Activated CD4-positive, alpha-beta T cell treated with anti-CD3 and anti-CD28 coated beads, Interleukin-2, amount 50 U/mL, for 48 hours (primary cell): ENCODE results near the gene BAIAP2L2.
"Not testable (repeated sequence)": the region's sequence is repeated elsewhere in the genome, so short reads cannot be mapped to it uniquely, and the experiment has no call there.

ENCODE experiments used
- DNase-seq, 2 experiments: peaks; one replicate each; pipeline ENCODE4 v3.0.0-alpha.2; 2020

BAIAP2L2 gene

DNA sequence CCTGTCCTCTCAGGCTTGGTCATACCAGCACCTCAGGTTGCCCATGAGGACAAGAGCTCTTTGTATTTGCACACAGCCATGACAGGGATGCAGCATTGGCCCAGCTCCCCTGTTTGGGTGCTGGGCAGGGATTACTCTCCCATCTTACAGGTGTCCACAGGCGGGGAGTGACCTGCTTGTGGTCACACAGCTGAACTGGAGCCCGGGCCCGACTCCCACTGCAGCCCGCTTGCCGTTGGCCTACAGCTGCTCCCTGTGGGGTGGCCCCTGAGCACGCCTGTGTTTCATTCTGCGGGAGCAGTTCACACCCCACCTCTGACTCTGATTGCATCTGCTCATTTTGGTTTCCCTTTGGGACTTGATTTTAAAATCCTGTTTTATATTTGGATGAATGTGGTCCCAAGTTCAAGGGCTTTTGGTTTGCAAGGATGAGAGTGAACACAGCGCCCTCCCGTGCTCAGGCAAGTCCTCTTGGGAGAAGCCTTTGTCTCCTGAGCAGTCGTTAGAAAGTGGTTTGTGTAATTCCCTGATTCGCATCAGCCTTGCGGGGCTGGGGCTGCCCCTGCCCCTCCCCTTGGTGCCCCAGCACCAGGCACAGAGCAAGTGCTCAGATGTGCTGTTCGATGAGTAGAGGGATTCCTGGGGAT is 44.0 kb downstream of the BAIAP2L2 start:
- no peak for DNase-seq

GRCh38 chr22:38065539-38065938 is 44.9 kb downstream of the BAIAP2L2 start:
- DNase-seq: no peak

DNA sequence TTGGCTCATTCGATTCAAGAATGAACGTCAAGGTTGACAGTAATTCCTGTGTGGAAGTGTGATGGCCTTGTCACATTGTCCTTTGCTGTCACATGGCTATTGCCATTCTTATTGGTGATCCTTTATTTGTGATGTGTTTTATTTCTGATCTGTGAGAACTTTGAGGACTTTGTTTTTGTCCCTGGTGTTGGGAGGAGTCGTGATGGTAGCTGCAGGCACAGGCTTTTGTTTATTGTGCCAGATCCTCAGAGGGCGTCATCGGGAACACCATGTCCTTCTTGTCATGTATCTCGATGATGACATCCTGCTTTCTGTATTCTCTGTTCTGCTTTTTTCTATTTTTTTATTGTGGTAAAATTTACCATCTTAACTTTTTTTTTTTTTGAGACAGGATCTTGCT is 47.7 kb downstream of the BAIAP2L2 start:
- no peak for DNase-seq

- peak; percentile 85 to 87 for DNase-seq
Observed at GRCh38 chr22:38056969-38057891, 53.3 kb downstream of the BAIAP2L2 start, which contains the start of gene PICK1. PICK1 (plus strand) TSS chr22:38057404; CDS start chr22:38057810, 406 bp downstream.

- DNase-seq: peak; percentile 73 to 80
Observed at GRCh38 chr22:38051900-38052862, 58.3 kb downstream of the BAIAP2L2 start.

- DNase-seq: no peak
Observed at GRCh38 chr22:38051261-38051660, 59.2 kb downstream of the BAIAP2L2 start.

GRCh38 chr22:38050720-38051119 is 59.8 kb downstream of the BAIAP2L2 start:
- DNase-seq: no peak

GRCh38 chr22:38049812-38050619 is 60.5 kb downstream of the BAIAP2L2 start:
- DNase-seq: no peak

GRCh38 chr22:38046070-38046748 is 64.3 kb downstream of the BAIAP2L2 start:
- DNase-seq: no peak

GRCh38 chr22:38043151-38044039 is 67.1 kb downstream of the BAIAP2L2 start:
- no peak for DNase-seq

DNA sequence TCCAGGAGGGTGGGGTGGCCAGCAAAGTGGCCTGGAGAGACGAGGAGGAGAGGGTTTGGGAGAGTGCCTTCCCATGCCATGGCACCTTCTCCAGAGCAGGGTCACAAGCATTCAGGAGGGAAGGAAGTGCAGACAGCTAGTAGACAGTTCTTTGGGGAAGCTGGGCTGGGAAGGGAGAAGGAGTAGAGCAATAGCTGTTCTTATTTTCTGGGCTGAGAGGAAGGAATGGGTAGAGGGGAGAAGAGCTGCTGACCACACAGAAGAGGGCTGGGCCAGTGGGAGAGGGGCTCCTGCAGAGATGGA is 68.0 kb downstream of the BAIAP2L2 start:
- DNase-seq: no peak

- DNase-seq: no peak
Observed at GRCh38 chr22:38041760-38042487, 68.6 kb downstream of the BAIAP2L2 start.

DNA sequence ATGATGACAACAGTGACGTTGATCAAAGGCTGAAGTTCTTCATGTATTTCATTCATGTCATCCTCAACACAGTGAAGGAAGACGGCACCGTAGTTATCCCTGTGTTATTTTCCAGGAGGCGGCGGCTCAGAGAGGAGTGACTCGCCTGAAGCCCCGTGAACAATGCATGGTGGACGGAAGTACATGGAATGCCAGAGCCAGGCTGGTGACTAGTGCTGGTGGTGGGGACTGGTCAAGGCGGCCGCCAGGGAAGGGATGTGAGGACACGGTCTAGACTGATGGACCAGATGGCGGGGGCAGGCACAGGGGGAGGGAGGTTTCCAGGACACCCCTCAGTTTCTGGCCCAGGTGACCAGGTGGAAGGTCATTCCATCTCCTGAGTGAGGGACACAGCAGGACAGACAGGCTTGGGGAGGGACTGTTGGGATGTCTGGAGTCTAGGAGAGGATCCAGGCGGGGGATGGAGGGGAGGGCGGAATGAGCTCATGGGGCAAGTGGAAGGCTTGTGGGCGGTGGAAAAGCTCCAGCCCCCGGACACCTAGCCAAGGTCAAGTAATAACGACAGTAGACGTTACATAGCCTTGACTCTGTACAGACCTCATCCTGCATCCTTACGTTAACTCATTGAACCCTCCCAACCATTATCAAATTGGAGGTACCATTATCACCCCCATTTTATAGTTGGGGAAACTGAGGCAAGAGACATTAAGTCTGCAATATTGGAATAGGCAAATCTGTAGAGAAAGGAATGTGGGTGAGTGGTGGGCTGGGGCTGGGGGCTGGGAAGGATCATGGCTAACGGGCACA is 69.3 kb downstream of the BAIAP2L2 start:
- no peak for DNase-seq

DNA sequence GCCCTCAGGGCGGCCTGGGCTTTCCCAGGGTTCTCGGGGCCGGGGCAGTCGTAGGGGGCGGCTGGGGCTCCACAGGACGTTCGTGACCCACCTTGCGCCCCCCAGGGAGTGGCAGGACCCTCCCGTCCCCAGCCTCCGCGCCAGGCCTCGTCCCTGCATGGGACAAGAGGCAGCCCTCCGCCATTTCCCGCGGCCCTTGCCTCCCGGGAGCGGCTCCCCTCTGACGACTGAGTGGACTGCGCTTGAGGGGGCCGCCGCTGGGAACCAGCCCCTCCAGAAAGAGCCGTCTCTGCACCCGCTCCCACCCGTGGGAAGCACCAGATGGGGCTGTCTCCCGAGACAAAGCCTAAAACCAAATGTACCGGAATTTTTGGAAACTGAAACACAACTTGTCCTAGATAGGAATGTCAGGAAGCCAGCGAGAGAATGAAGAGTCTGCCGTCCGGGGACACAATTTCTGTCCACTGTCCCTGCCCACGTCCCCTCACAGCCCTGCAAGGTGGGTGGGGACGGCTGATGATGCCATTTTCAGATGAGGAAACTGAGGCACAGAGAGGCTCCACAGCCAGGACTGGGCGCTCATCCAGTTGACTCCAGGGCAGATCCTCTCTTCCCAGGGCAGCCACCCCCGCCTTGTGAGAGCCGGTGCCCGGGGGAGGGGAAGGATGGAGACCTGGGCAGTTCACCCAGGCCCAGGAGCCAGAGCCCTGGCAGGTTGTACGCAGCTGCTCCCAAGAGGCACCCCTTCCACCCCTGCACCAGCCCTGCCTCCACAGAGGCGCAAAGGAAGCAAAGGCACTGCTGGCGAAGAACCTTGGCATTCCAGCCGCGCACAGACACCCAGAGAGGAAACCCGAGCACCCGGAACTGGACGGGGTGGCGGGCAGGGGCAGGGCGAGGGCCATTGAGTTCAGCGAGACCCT is 71.3 kb downstream of the BAIAP2L2 start:
- DNase-seq: no peak

DNA sequence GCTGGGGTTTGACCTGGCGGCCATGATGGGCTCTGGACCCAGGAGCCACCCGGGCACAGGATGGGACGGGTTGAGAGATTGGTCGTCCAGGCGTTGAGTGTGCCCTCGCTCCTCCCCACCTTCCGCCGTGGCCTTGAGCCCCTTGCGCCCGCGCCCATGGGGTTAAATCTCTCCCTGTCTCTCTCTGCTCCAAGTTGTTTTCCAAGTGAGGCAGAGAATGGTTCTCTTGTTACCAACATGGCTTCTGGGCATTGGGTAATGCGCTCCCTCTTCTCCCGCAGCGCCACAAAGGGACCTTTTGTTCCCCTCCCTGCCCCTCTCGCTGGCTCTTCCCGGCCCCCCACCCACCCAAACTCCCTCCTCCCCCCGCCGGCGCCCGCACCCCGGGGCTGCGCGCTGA is 72.1 kb downstream of the BAIAP2L2 start:
- DNase-seq: no peak

DNA sequence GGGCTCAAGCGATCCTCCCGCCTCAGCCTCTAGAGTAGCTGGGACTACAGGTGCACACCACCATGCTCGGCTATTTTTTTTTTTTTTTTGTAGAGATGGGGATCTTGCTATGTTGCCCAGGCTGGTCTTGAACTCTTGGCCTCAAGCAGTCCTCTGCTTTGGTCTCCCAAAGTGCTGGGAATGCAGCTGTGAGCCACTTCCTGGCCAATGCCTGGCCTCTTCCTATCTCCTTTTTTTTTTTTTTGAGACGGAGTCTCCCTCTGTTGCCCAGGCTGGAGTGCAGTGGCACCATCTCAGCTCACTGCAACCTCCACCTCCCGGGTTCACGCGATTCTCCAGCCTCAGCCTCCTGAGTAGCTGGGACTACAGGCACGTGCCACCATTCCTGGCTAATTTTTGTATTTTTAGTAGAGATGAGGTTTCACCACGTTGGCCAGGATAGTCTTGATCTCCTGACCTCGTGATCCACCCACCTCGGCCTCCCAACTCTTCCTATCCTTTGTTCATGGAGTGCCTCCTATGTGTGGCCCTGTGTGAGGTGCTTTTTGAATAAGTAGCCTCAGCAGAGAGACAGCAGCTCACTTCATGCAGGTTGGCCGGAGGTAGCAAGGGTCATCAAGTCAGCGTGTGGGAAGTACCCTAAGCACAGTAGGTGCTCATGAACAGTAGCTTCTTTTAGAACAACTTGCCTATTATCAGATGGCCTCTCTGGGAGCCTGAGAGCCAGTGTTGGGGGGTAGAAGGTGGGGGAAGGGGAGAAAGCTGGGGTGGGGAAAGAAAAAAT is 72.9 kb downstream of the BAIAP2L2 start:
- DNase-seq: not testable (repeated sequence)
